Right lobe of liver (tissue), 4 donors: ENCODE results near the gene IFIT5.

Experiments
- CTCF ChIP-seq, 4 donors: fragments of 200-600 bp in 3 of 4; fragments of 450-650 bp in 1 of 4; IDR thresholded peaks; one replicate each; pipeline versions ENCODE4 v1.5.1 to v1.8.0; 2016 to 2022; ENCODE audit warnings: antibody characterized with exemption in 4 of 4, mild to moderate bottlenecking in 2 of 4
- POLR2A ChIP-seq: fragments of 450-650 bp; IDR thresholded peaks from one replicate; pipeline ENCODE4 v1.6.1; 2017; ENCODE audit warnings: antibody characterized with exemption, mild to moderate bottlenecking
- donor health status: DM: no; HTN: no; CAD: no.
- donor health status: DM: no; HTN: no; CAD: no.
- donor health status: DM: no; HTN: yes; CAD: no.

GRCh38 chr10:89431977-89432376, 17.6 kb downstream of the IFIT5 start:
- TF ChIP-seq CTCF (IDR thresholded peaks at IDR 0.05) = no peak
- TF ChIP-seq POLR2A = no peak
